ENCODE data around the gene PIK3CA. TPM values are rescaled to one million over a fixed set of nuclear protein-coding genes. Genes with fewer than 3 reads are reported as not detected.

The PIK3CA gene
- total and polyA plus RNA-seq, 2 donors (not counting 3 experiments of a cell fraction or from before 2014, with no cell fraction given), result 4.2 to 25.8 TPM

DNA sequence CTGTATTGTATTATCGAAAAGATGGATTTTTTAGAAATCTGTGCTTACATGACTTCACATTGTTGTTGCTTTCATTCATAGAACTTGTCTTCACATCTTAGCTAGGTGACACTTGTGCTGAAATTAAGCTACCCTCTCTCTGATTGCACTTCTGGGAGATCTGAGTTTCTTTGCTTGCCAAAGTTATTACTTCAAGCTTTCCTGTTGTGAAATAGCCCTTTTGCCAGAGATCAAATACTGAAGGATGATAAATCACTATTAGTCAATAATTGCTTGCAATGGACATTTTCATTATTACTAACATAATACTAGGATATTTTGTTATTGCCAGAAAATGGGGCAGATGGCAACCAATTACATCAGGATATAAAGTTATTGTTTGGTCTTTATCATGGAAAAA lies 34.7 kb downstream of the PIK3CA start:
- Histone ChIP-seq H3K9me3 (replicated peaks; ENCODE audit: control insufficient read depth, insufficient read depth, low read length) (no peaks in the 10 kb centered on the region), H3K4me2 (ENCODE audit: insufficient read depth, low read length) (no peak overlapping the region), H3K4me1 (ENCODE audit: control insufficient read depth, extremely low read depth, insufficient read depth, low read length) (peaks cover 20% of the 10 kb centered on the region), H3K27ac (ENCODE audit: insufficient read depth, low read depth, low read length) (no peak overlapping the region), H3K9ac (replicated peaks; ENCODE audit: extremely low read depth, insufficient read depth, low read length) (no peak overlapping the region), H3K4me3 (replicated peaks in 1 of 3; ENCODE audit: insufficient read depth in 1 of 3, low read depth in 1 of 3, low read length in 3 of 3) (no peak overlapping the region), H3K79me2 (ENCODE audit: control insufficient read depth, insufficient read depth, low read length) (peaks cover 36% of the 10 kb centered on the region), H3K27me3 (ENCODE audit: control insufficient read depth in 2 of 2, insufficient read depth in 2 of 2, low read length in 2 of 2) (no peaks in the 10 kb centered on the region), H3K36me3 (ENCODE audit: control insufficient read depth in 2 of 2, extremely low read depth in 1 of 2, insufficient read depth in 2 of 2, low read length in 2 of 2) (no peaks in the 10 kb centered on the region), H4K20me1 (replicated peaks; ENCODE audit: control insufficient read depth, extremely low read depth, insufficient read depth, low read length) (peaks cover 5% of the 10 kb centered on the region), H3K9me1 (replicated peaks; ENCODE audit: control insufficient read depth, extremely low read depth, insufficient read depth, low read length) (no peaks in the 10 kb centered on the region), H2AFZ (ENCODE audit: low read depth, low read length) (no peak overlapping the region)
- dilution Hi-C loops (cut with MboI; ENCODE audit: extremely low pct_ligation_motif_present, low sequenced_read_pairs) (no loop called here), intact Hi-C loops (cut with micrococcal nuclease) (no loop called here)
- DNase-seq (ENCODE audit: low read depth, low spot score) (no peak), FAIRE-seq (no peak)
- CTCF ChIA-PET, result no interaction called here
- POLR2A ChIA-PET, result no interaction called here
- TF ChIP-seq FOS (IDR thresholded peaks at IDR 0.05; ENCODE audit: borderline replicate concordance, insufficient read depth, low read length) (no peak), JUN (IDR thresholded peaks at IDR 0.05; ENCODE audit: borderline replicate concordance, insufficient read depth, insufficient read length, low read depth) (no peak), EZH2 (IDR thresholded peaks at IDR 0.05; ENCODE audit: borderline replicate concordance, low read depth, low read length, severe bottlenecking) (no peak)
- no TSS peak for BruUV-seq (replicated peaks)

GRCh38 chr3:179184826-179185225 lies 36.7 kb downstream of the PIK3CA start:
- POLR2A ChIA-PET, result no interaction called here
- Histone ChIP-seq H3K4me2 (ENCODE audit: insufficient read depth, low read length) (no peak overlapping the region), H3K36me3 (ENCODE audit: control insufficient read depth in 2 of 2, extremely low read depth in 1 of 2, insufficient read depth in 2 of 2, low read length in 2 of 2) (no peaks in the 10 kb centered on the region), H3K9me1 (replicated peaks; ENCODE audit: control insufficient read depth, extremely low read depth, insufficient read depth, low read length) (no peaks in the 10 kb centered on the region), H3K79me2 (ENCODE audit: control insufficient read depth, insufficient read depth, low read length) (peaks cover 34% of the 10 kb centered on the region), H3K9me3 (replicated peaks; ENCODE audit: control insufficient read depth, insufficient read depth, low read length) (no peaks in the 10 kb centered on the region), H3K27me3 (ENCODE audit: control insufficient read depth in 2 of 2, insufficient read depth in 2 of 2, low read length in 2 of 2) (no peaks in the 10 kb centered on the region), H3K27ac (ENCODE audit: insufficient read depth, low read depth, low read length) (no peak overlapping the region), H4K20me1 (replicated peaks; ENCODE audit: control insufficient read depth, extremely low read depth, insufficient read depth, low read length) (peaks cover 7% of the 10 kb centered on the region), H3K4me1 (ENCODE audit: control insufficient read depth, extremely low read depth, insufficient read depth, low read length) (peaks cover 20% of the 10 kb centered on the region), H3K9ac (replicated peaks; ENCODE audit: extremely low read depth, insufficient read depth, low read length) (no peak overlapping the region), H2AFZ (ENCODE audit: low read depth, low read length) (no peak overlapping the region), H3K4me3 (replicated peaks in 1 of 3; ENCODE audit: insufficient read depth in 1 of 3, low read depth in 1 of 3, low read length in 3 of 3) (no peak overlapping the region)
- DNase-seq (ENCODE audit: low read depth, low spot score), result no peak
- no TSS peak for BruUV-seq (replicated peaks)
- dilution Hi-C loops (cut with MboI; ENCODE audit: extremely low pct_ligation_motif_present, low sequenced_read_pairs), result no loop called here
- intact Hi-C loops (cut with micrococcal nuclease), result no loop called here
- no peak for FAIRE-seq
- no peak for TF ChIP-seq FOS (IDR thresholded peaks at IDR 0.05; ENCODE audit: borderline replicate concordance, insufficient read depth, low read length)
- no peak for TF ChIP-seq EZH2 (IDR thresholded peaks at IDR 0.05; ENCODE audit: borderline replicate concordance, low read depth, low read length, severe bottlenecking)
- TF ChIP-seq, protein P1, sequence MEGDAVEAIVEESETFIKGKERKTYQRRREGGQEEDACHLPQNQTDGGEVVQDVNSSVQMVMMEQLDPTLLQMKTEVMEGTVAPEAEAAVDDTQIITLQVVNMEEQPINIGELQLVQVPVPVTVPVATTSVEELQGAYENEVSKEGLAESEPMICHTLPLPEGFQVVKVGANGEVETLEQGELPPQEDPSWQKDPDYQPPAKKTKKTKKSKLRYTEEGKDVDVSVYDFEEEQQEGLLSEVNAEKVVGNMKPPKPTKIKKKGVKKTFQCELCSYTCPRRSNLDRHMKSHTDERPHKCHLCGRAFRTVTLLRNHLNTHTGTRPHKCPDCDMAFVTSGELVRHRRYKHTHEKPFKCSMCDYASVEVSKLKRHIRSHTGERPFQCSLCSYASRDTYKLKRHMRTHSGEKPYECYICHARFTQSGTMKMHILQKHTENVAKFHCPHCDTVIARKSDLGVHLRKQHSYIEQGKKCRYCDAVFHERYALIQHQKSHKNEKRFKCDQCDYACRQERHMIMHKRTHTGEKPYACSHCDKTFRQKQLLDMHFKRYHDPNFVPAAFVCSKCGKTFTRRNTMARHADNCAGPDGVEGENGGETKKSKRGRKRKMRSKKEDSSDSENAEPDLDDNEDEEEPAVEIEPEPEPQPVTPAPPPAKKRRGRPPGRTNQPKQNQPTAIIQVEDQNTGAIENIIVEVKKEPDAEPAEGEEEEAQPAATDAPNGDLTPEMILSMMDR (IDR thresholded peaks at IDR 0.05; ENCODE audit: extremely low read depth in 1 of 2, insufficient read depth in 1 of 2, low read depth in 1 of 2, low read length in 2 of 2), result no peak
- no peak for TF ChIP-seq MAX (IDR thresholded peaks at IDR 0.05; ENCODE audit: insufficient read depth, insufficient read length)
- no peak for TF ChIP-seq MYC (IDR thresholded peaks at IDR 0.05; ENCODE audit: low read depth, low read length)
- no peak for TF ChIP-seq POLR2AphosphoS5 (IDR thresholded peaks at IDR 0.05; ENCODE audit: insufficient read depth, low read depth, low read length)
- TF ChIP-seq GATA2 (IDR thresholded peaks at IDR 0.05; ENCODE audit: insufficient read depth, insufficient read length, low read depth, low read length), result no peak
- no peak for TF ChIP-seq POLR2A (IDR thresholded peaks at IDR 0.05; ENCODE audit: low read depth, low read length)
- no peak for TF ChIP-seq JUN (IDR thresholded peaks at IDR 0.05; ENCODE audit: borderline replicate concordance, insufficient read depth, insufficient read length, low read depth)
- CTCF ChIA-PET, result interaction anchor here (0.9 to 2.7 kb wide), 3 partner anchors 10 to 37 kb away, joined by 3 to 9 read pairs (median 8); partner anchors contain the start of gene PIK3CA

Data from endothelial cell of umbilical vein (primary cell).